SH-SY5Y (cell line): Measurements from ENCODE around the gene SPATA46.

ENCODE experiments used
- GATA2 ChIP-seq: IDR thresholded peaks from 2 replicates; pipeline ENCODE4 v1.6.1; 2011; ENCODE audit warnings: mild to moderate bottlenecking, low read depth, low read length
- GATA3 ChIP-seq: IDR thresholded peaks from 2 replicates; pipeline ENCODE4 v1.6.1; 2011; ENCODE audit warnings: low read depth, mild to moderate bottlenecking, low read length, moderate library complexity

- no peak for TF ChIP-seq GATA3
- TF ChIP-seq GATA2, result no peak
Observed at GRCh38 chr1:162416909-162417308, 40.3 kb upstream of the SPATA46 start.
